NCI-H2196 (cell line): Measurements from ENCODE around the gene EXTL2.
"Not testable (repeated sequence)": the region's sequence is repeated elsewhere in the genome, so short reads cannot be mapped to it uniquely, and the experiment has no call there.

Source experiments
- DNase-seq: peaks from one replicate; lab custom pipeline; 2025; ENCODE audit not compliant: unreplicated experiment; lab: John Stamatoyannopoulos, UW

The EXTL2 gene

GRCh38 chr1:100861379-100861778, 33.3 kb downstream of the EXTL2 start:
- DNase-seq: no peak

- DNase-seq: no peak
Observed at GRCh38 chr1:100860397-100860991, 34.1 kb downstream of the EXTL2 start.

DNA sequence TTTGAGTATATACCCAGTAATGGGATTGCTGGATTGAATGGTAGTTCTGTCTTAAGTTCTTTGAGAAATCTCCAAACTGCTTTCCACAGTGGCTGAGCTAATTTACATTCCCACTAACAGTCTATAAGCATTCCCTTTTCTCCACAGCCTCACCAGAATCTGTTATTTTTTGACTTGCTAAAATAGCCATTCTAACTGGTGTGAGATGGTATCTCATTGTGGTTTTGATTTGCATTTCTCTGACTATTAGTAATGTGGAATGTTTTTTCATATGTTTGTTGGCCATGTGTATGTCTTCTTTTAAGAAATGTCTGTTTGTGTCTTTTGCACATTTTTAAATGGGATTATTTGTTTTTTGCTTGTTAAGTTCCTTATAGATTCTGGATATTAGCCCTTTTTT, 39.5 kb downstream of the EXTL2 start:
- not testable (repeated sequence) for DNase-seq

- no peak for DNase-seq
Observed at GRCh38 chr1:100852976-100853375, 41.7 kb downstream of the EXTL2 start.

DNA sequence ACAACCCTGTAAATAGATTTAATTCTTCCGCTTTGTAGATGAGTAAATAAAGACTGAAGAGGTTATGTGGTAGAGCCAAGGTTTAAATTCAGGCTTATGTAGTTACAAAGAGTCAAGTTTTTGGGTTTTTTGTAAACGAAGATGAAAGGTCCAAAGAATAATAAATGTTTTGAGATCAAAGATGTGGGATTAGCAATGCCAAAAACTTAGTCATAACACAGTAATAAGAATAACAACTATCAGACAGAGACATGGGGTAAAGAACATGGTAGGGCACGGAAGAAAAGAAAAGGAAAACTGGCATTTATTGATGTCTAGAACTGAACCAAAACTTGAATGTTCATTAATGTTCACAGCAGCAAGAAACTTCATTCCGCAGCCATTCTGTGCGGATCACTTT, 42.9 kb downstream of the EXTL2 start:
- no peak for DNase-seq

DNA sequence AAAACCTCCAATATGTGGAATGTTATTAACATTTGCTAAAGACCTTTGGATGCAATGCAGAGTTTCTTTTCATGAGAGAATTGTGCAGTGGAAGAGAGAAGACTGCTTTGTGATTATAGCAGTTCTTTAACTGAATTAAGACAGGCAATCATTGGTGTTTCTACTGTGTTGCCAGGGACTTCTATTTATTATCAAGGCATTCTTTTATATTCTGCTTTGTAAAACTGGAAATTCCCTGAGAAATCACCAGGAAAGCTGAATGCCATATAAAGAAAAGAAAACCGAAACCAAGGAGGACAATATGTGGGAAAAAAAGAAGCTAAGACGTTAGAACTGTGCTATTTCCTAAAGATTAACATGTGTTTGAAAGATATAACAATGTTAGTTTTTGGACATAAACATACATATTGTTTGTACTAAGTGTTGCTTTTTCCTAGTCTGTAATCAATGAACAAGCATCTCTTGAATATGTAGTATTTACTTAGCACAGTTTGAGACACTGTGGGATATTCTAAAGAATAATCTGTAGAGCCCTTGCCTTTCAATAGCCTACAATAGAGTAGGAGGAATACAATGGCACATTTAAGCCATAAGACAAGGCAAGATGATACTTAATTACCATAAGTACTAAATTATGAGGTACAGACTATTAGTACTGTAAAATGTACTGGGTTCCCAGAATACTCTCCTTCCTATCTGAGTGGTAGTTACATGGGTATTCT, 47.1 kb downstream of the EXTL2 start:
- no peak for DNase-seq

GRCh38 chr1:100843160-100843559, 51.5 kb downstream of the EXTL2 start:
- DNase-seq: not testable (repeated sequence)

DNA sequence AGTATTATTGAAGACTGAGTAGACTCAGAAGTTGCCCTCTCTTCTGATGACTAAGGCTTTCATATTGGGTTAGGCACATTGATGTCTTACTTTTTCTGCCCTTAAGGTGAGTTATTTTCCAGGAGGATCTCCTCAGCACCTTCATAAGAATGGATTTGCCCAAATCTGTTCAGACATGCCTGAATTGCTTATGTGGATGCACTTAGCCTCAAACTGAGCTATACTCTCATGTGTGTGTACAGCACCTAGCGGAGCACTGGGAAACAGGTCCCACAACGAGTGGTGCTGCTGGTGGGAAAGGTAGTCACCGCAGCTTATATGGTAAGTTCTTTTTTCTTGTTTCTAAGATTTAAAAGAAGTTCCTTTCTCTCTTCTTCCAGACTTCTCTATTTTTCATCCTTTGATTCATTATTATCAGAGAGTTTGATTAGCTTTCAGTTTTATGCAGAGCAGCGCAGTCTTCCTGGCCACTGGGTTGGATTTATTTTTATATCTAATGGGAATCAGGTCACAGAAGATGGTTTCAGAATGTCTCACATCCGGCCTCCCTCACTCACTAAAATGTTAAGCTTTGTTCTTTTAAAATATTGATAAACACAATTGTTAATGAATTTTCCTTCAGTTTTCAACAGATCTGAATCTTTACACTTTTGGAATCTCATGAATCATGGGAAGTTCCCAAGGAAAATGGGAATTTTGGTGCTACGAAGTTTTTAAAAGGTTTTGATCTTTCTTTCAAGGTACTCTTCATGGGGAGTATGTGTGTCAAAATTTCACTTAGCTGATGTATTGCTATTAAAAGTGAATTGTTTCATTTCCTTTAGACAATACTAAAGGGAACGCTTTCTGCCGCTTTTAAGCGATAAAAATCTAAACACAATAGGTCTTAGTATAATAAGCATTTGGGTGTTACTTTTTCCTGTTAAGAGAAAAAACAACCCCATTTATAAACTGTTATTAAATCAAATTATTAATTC, 58.5 kb downstream of the EXTL2 start:
- DNase-seq: no peak

- no peak for DNase-seq
Observed at GRCh38 chr1:100834777-100835660, 59.6 kb downstream of the EXTL2 start.

- DNase-seq: no peak
Observed at GRCh38 chr1:100832694-100833428, 61.8 kb downstream of the EXTL2 start.

GRCh38 chr1:100825666-100826065, 69.0 kb downstream of the EXTL2 start:
- DNase-seq: not testable (repeated sequence)
